ENCODE results near the gene RHOT1.

RHOT1 gene

GRCh38 chr17:32155896-32156295 is 13.6 kb downstream of the RHOT1 start:
- no peak for TF ChIP-seq CTCF (IDR thresholded peaks at IDR 0.05; ENCODE audit: unreplicated experiment in 3 of 3)
- Mint-ChIP-seq H3K4me1 (no peaks in the 10 kb centered on the region), H3K36me3 (ENCODE audit: low read depth) (peaks cover 50% of the 10 kb centered on the region), H3K9me3 (peaks cover under 1% of the 10 kb centered on the region), H3K27me3 (ENCODE audit: low read depth) (no peaks in the 10 kb centered on the region), H3K4me3 (no peak overlapping the region), H3K27ac (no peak overlapping the region)

GRCh38 chr17:32156656-32157055 is 14.4 kb downstream of the RHOT1 start:
- Mint-ChIP-seq H3K4me3 (no peak overlapping the region), H3K27me3 (ENCODE audit: low read depth) (no peaks in the 10 kb centered on the region), H3K4me1 (no peaks in the 10 kb centered on the region), H3K27ac (no peak overlapping the region), H3K9me3 (peaks cover 5% of the 10 kb centered on the region), H3K36me3 (ENCODE audit: low read depth) (peaks cover 58% of the 10 kb centered on the region)
- TF ChIP-seq CTCF (IDR thresholded peaks at IDR 0.05; ENCODE audit: unreplicated experiment in 3 of 3) = no peak

- Mint-ChIP-seq H3K27ac (no peak overlapping the region), H3K4me3 (no peak overlapping the region), H3K36me3 (ENCODE audit: low read depth) (peaks cover 60% of the 10 kb centered on the region), H3K4me1 (no peaks in the 10 kb centered on the region), H3K9me3 (peaks cover 7% of the 10 kb centered on the region), H3K27me3 (ENCODE audit: low read depth) (no peaks in the 10 kb centered on the region)
- TF ChIP-seq CTCF (IDR thresholded peaks at IDR 0.05; ENCODE audit: unreplicated experiment in 3 of 3) = no peak
Measured at GRCh38 chr17:32157225-32157624, 14.9 kb downstream of the RHOT1 start.

GRCh38 chr17:32158870-32159585 is 16.7 kb downstream of the RHOT1 start:
- Mint-ChIP-seq H3K4me1 (no peaks in the 10 kb centered on the region), H3K4me3 (no peak overlapping the region)

GRCh38 chr17:32159586-32160438 is 17.5 kb downstream of the RHOT1 start:
- peaks cover 13% of the 10 kb centered on the region for H3K9me3 Mint-ChIP-seq
- no peak for TF ChIP-seq CTCF (IDR thresholded peaks at IDR 0.05; ENCODE audit: unreplicated experiment in 3 of 3)
- H3K27me3 Mint-ChIP-seq (ENCODE audit: low read depth) = no peaks in the 10 kb centered on the region
- no peak overlapping the region for H3K27ac Mint-ChIP-seq
- H3K4me3 Mint-ChIP-seq = no peak overlapping the region
- H3K4me1 Mint-ChIP-seq = no peaks in the 10 kb centered on the region
- peaks cover 72% of the 10 kb centered on the region for H3K36me3 Mint-ChIP-seq (ENCODE audit: low read depth)

More at GRCh38 chr17:32158870-32159585, 16.7 kb downstream of the RHOT1 start:
- peaks cover 12% of the 10 kb centered on the region for H3K9me3 Mint-ChIP-seq
- H3K36me3 Mint-ChIP-seq (ENCODE audit: low read depth) = peaks cover 64% of the 10 kb centered on the region
- no peaks in the 10 kb centered on the region for H3K27me3 Mint-ChIP-seq (ENCODE audit: low read depth)
- no peak for TF ChIP-seq CTCF (IDR thresholded peaks at IDR 0.05; ENCODE audit: unreplicated experiment in 3 of 3)
- no peak overlapping the region for H3K27ac Mint-ChIP-seq

Measured in nephron (organoid).